HS-27A (cell line): ENCODE data around the gene GHRL.

Experiments used
- DNase-seq: peaks from one replicate; pipeline ENCODE4 v3.0.0-alpha.2; 2012; ENCODE audit warnings: low read depth, missing footprints

Gene GHRL

GRCh38 chr3:10327592-10327991 lies 34.8 kb upstream of the GHRL start:
- DNase-seq: no peak

GRCh38 chr3:10322352-10322710 lies 29.6 kb upstream of the GHRL start:
- DNase-seq: no peak

GRCh38 chr3:10321630-10322351 lies 29.0 kb upstream of the GHRL start:
- no peak for DNase-seq

GRCh38 chr3:10320320-10320677 lies 27.6 kb upstream of the GHRL start:
- no peak for DNase-seq

GRCh38 chr3:10319804-10320203 lies 27.1 kb upstream of the GHRL start:
- DNase-seq: no peak

DNA sequence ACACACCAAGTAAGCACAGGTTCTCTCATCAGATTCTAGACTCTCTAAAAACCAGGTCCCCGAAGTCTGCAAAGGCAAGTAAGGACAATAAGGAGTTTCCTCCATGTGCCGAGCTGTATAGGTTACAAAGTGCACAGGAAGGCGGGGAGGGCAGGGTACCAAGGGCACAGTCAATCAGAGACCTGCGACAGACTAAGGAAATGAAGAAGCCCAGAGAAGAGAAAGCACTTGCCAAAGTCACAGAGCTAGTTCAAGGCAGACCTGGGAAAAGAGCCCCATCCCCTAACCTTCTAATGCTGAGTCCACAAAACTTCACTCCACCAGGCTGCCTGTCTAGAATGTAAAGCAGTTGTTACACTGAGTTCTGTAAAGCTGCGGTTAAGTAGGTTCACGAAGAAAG lies 26.5 kb upstream of the GHRL start:
- no peak for DNase-seq

- no peak for DNase-seq
These were observed 25.2 kb upstream of the GHRL start for GRCh38 chr3:10317961-10318350.

DNA sequence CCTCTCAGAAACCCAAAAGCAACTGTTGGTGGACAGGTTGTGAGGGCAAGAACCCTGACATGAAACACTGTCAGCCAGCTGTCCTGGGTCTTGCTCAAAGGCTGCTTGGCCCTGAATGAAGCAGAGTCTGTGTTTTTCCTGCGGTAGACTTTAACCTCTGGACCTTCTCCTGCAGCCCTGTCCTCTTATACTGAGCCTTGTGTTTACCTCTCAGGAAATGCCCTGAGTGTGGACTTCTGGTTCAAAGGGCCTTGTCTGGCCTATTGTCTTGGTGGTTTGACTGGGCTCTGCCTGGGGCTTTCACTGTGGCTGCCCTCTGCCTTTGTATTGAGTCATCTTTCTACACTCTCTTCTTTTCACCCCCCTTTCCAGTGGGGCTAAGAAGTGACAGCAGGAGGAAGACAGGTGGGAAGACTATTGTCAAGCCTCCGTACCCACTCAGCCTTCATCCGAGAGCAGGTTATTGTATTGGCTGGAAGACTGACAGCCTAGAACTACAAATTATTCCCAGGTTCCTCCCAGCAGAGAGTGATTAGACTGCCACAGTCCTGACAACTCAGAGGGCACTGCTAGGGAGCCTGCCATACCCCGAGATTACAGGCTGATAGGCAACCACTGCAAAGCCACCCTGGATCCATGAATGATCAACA lies 24.7 kb upstream of the GHRL start:
- DNase-seq: no peak

DNA sequence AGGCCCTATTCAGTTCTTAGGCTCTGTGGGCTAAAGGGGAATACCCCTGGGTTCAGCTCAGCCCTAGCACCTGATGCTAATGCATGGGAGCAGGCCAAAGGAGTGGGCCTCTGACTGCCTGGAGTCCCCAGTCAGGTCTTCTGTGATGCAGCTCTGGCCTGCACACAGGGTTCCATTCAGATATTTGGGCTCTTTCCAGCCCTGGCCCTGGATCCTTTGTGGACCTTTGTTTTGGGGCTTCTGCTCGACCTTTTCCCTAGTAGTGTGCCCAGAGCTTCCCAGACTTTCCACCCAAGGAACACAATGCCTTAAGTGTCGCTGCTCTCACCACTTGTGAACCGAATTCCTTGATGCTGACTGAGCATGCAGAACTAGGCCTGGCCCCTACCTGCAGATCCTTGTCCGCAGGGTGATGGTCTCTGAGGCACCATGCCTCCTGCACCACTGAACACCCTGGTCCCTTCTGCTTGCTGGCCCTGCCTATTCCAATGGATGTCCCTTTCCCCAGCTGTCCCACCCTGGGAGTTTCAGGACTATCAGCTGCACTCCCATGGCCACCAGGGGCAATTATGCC lies 23.1 kb upstream of the GHRL start:
- no peak for DNase-seq

DNA sequence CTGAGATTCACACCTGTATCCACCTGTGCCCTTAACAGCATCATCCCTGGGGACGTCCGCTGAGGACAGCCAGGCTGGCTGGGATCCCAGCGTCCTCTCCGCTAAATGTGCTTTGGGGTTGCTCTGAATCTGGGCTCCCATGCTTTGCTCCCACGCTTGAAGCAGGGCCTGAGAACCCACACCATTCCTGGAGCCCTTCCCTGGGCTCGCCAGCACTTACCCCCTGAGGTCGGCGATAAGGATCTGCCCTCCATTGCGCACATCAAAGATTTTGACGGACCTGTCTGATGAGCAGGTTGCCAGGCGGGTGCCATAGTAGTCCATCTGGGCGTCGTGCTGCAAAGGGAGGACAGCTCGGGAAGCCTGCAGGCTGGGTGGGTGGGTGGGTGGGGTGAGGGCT lies 22.4 kb upstream of the GHRL start:
- DNase-seq: no peak

DNA sequence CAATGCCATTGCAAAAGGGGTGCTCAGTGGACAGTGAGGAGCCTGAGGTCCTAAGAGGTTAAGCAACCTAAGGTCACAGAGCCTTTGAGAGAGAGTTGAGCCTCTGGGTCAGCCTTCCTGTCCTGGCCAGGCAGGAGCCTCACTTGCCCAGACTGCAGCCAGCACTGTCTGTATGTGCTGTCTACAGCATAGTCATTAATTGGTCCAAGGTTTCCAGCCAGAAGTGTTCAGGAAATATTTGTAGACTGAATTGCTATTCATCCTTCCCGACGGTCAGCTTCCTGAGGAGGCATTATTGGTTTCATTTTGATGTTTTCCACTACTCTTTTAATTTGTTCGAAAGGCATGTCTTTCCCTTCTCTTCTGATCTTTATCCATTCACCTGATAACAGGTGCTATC lies 20.1 kb upstream of the GHRL start:
- no peak for DNase-seq

DNA sequence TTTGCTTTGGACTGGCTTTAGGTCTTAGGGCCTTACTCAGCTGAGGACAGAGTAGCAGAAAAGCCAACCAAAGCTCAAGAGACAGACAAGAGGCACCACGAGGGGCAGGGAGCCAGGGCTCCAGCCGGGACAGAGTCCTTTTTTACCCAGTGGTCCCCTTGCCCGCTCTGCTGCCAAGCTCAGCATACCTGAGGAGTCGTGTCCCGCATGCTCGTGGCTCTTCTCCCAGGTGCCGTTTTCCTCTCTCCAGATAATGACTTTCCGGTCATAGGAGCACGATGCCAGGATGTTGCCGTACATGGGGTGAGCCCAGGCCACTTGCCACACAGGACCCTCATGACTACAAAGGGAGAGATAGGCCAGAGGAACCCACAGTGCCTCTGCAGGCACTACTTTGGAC lies 19.6 kb upstream of the GHRL start:
- no peak for DNase-seq

GRCh38 chr3:10311710-10312109 lies 19.0 kb upstream of the GHRL start:
- no peak for DNase-seq

DNA sequence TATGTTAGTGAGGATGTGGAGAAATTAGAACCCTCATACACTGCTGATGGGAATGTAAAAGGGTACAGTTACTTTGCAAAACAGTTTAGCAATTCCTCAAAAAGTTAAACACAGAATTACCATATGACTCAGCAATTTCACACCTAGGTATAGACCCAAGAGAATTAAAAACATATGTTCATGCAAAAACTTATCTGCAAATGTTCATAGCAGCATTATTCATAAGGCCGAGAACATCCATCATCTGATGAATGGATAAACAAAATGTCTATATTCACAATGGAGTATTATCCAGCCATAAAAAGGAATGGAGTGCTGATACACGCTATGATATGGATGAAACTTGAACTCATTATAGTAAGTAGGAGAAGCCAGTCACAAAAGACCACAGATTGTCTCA lies 17.8 kb upstream of the GHRL start:
- DNase-seq: no peak

DNA sequence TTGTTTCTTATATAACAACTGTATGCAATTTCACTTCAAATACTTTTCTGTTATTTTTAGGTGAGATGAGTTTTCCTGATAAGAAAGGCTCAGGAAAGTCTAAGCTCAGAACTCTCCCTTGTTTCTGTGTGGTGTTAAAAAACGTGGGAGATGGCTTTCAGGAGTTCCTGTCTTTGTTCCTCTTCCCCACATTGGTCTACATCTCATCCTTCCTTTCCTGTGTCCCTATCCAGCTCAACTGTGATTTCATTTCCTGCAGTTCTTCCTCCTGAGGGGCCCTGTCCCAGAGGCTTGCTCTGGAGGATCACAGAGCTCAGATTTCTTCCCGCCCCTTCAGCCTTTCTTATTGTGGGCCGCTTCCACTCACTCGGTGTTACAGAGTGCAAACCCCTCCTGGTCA lies 17.0 kb upstream of the GHRL start:
- no peak for DNase-seq

GRCh38 chr3:10308678-10309077 lies 15.9 kb upstream of the GHRL start:
- no peak for DNase-seq

GRCh38 chr3:10306156-10306555 lies 13.4 kb upstream of the GHRL start:
- DNase-seq: no peak

- DNase-seq: no peak
These were observed 12.7 kb upstream of the GHRL start for GRCh38 chr3:10305331-10305902.

- no peak for DNase-seq
These were observed 12.2 kb upstream of the GHRL start for GRCh38 chr3:10304905-10305304.

DNA sequence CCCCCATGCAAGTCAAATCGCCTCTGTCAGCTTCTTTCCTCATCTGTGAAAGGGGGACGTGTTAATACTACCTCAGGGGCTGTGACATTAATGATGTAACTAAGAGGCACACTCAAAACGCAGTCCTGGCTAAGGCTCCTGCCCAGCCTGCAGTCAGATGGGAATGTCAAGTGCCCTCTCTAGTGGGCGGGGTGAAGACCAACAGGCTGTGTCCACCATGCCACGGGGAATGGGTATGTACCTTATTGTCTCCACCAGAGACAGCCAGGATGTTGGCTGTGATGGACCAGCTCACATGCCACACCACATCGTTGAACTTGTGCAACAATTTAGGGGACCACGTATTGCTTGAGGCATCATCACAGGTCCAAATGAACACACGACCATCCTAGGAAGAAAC lies 11.0 kb upstream of the GHRL start:
- DNase-seq: no peak

GRCh38 chr3:10303105-10303504 lies 10.4 kb upstream of the GHRL start:
- no peak for DNase-seq

- no peak for DNase-seq
These were observed 7.3 kb upstream of the GHRL start for GRCh38 chr3:10300087-10300486.

DNA sequence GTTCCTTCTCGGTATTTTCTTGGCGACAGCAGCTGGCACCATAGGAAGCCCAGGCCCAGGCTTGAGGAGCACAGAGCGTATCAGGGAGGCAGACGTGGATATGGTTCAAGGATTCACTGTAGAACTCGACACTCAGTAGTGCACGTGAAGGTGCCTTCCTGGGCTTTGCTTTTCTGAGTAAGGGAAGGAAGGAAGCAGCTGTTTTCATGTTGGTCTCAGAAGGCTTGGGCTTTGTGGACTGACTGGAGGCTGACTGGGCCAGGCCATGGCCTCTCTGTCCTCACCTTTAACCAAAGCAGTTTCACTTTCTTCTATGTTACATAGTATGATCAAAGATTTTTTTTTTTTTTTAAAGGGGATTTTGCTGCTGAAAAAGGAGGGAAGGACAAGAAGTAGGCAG lies 6.9 kb upstream of the GHRL start:
- no peak for DNase-seq

GRCh38 chr3:10299175-10299574 lies 6.4 kb upstream of the GHRL start:
- DNase-seq: no peak
